Stimulated activated CD4-positive, alpha-beta T cell treated with anti-CD3 and anti-CD28 coated beads, Interleukin-2, amount 100 ng/mL, for 4 hours (primary cell): ENCODE results near the gene NCF4.

ENCODE experiments used
- DNase-seq: peaks from one replicate; pipeline ENCODE4 v3.0.0-alpha.2; 2020; ENCODE audit warnings: low read depth

NCF4 gene

GRCh38 chr22:36922105-36922608, 61.4 kb downstream of the NCF4 start:
- DNase-seq = no peak

GRCh38 chr22:36922711-36923110, 61.9 kb downstream of the NCF4 start:
- no peak for DNase-seq

- no peak for DNase-seq
Observed at GRCh38 chr22:36923131-36923788, 62.5 kb downstream of the NCF4 start.

GRCh38 chr22:36924151-36924698, 63.4 kb downstream of the NCF4 start:
- DNase-seq = no peak

- DNase-seq = no peak
Observed at GRCh38 chr22:36925388-36926290, 64.8 kb downstream of the NCF4 start.

- no peak for DNase-seq
Observed at GRCh38 chr22:36926309-36926708, 65.5 kb downstream of the NCF4 start.

- no peak for DNase-seq
Observed at GRCh38 chr22:36926721-36927435, 66.1 kb downstream of the NCF4 start.
